ENCODE measurements around the gene SPECC1L.

The SPECC1L gene

DNA sequence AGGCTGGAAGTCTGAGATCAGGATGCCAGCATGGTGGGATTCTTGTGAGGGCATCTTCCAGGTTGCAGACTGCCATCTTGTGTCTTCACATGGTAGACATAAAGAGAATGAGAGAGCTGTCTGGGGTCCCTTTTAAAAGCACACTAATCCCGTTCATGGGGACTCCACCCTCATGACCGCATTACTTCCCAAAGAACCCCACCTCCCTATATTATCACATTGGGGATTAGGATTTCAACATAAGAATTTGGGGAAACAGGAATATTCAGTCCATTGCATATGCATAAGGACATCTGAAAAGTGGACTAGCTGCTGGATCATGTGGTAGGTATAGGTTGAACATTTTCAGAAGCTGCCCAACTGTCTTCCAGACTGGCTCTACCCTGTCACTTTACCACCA lies 123.6 kb downstream of the SPECC1L start:
- H3K4me3 ChIP-seq (ENCODE audit: low read depth, low read length): no peak overlapping the region

DNA sequence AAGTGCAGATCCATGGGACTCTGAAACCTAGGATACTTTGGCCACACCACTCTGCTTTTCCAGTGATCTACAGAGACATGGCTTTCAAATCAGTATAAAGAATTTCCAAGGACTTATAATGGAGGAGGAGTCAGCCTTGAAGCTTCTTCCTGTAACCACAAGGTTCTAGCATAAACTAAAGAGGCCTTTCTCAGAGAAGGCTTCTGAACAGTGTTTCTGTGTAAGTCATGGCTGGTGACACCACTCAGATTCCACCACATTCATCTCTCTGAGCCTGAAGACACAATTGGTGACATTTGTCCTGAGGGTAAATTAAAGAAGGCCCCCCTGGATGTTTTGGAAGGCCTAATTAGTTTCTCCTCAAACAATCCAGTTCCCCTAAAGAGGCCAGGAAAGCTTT lies 127.8 kb downstream of the SPECC1L start:
- H3K4me3 ChIP-seq (ENCODE audit: low read depth, low read length): no peak overlapping the region

DNA sequence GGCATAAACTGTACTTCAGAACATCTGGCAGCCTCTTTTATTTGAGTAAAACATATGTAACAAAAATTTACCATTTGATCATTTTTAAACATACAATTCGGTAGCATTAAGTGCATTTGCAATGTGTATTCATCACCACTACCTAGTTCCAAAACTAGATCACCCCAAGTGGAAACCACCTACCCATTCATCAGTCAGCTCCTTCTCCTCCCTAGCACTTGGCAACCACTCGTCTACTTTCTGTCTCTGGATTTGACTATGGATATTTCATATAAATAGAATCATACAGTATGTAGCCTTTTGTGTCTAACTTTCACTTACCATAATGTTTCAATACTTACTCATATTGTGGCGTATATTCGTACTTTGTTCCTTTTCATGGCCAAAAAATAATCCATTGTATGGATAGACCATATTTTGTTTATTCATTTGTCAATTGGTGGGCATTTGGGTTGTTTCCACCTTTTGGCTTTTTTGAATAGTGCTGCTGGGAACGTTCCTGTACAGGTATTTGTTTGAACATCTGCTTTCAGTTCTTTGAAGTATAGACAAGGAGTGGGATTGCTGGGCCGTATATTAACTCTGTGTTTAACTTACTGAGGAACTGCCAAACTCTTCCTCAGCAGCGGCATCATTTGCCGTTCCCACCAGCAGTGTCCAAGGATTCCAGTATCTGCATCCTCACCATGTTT lies 129.5 kb downstream of the SPECC1L start:
- H3K4me3 ChIP-seq (ENCODE audit: low read depth, low read length): no peak overlapping the region

DNA sequence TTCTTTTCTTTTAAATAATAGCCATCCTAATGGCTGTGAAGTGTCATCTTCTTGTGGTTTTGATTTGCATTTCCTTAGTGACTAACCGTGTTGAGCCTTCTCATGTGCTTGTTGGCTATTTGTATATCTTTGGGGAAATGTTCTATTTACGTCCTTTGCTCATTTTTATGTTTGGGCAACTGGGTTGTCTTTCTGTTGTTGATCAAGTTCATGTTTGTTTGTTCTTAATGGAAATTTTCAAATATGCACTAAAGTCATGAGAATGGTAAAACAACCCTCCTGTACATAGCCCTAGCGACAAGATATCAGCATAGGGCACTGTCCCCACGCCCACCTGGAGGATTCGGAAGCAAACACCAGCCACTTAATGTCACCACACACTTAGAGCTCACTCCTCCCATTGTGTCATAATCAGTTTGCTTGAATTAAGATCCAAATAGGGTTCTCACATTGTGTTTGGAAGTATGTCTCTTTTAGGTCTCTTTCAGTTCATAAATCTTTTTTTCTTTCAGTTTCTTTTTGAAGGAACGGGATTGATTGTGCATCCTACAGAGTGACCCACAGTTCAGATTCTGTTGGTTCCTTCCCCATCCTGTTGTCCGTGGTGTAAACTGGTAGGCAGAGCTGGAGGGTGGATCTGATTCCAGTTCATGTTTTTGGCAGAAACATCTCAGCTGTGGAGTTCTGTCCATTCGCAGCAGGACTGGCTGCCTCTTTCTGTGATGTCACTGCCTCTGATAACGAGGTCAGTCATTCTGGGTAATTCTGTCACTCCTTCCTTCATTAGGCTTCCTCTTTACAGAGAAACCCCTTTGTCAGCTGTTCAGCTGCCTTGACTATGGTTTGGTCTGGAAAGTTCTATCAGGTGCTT lies 130.3 kb downstream of the SPECC1L start:
- H3K4me3 ChIP-seq (ENCODE audit: low read depth, low read length): no peak overlapping the region

DNA sequence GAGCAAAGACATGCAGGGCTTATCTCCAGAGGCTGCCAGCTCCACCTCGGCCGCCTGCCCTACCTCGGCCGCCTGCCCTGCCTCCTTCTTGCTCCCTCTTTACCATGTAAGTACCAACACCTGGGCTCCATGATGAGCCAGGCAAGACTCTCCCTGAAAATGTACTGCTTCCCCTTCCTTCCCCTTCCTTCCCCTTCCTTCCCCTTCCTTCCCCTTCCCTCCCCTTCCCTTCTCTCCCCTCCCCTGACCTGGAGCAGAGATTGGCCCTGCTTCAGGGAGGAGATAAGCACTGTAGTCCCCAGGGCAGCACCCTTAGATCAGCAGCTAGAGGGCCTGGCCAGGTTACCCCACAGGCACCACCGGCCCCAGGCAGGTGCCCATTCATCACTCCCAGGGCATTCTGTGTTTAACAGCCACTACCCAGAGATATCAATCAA lies 131.3 kb downstream of the SPECC1L start:
- no peak overlapping the region for H3K4me3 ChIP-seq (ENCODE audit: low read depth, low read length)

DNA sequence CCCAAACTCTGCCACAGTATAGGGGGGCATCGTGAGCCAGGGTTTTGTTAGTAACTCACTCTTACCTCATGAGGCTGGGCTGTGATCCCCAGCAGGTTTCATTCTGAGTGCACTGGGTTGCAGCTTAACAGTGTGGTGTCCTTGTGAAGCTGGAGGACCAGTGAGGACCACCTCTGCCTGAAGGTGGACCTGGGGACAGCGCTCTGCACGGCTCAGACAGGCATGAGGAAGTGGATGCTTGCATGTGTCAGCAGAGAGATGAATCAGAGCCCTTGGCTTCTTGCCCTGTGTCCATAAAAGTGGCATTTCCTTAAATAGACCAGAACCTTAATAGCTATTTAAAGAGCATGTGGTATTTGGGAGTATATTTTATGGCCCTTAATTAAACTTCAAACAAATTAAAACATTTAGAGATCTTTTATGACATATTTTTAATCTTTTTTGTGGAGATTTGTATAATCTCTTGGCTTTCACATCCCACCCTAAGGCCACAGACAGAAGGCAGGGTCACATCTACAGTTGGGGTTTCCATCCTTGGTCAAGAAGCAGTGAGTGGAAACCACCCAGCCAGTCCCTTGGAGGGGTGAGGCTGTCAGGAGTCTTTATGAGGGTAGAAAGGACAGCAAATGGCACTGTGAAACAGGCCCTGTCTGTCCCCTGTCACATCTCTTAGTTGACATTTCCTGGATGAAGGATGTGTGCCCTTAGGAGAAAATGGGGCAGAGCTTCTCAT lies 132.0 kb downstream of the SPECC1L start:
- H3K4me3 ChIP-seq (ENCODE audit: low read depth, low read length): no peak overlapping the region

DNA sequence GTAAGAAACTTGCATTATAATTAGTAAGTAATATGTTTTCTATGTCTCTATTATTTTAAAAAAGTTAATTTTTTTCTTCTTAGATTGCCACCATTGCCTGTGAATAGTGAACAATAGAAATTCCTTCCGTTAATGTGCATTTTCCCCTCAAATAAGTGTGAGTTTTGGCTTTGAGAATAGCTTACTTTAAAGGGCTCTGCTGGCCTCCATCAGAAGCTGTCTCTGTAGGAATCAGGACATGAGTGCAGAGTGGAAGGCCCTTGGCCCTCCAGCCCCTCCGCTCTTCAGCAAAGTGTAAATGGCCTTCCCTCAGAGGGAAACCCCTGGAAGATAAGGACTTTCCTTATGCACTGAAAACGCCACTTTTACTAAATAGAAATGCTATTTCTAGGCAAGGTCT lies 132.7 kb downstream of the SPECC1L start:
- H3K4me3 ChIP-seq (ENCODE audit: low read depth, low read length): no peak overlapping the region

DNA sequence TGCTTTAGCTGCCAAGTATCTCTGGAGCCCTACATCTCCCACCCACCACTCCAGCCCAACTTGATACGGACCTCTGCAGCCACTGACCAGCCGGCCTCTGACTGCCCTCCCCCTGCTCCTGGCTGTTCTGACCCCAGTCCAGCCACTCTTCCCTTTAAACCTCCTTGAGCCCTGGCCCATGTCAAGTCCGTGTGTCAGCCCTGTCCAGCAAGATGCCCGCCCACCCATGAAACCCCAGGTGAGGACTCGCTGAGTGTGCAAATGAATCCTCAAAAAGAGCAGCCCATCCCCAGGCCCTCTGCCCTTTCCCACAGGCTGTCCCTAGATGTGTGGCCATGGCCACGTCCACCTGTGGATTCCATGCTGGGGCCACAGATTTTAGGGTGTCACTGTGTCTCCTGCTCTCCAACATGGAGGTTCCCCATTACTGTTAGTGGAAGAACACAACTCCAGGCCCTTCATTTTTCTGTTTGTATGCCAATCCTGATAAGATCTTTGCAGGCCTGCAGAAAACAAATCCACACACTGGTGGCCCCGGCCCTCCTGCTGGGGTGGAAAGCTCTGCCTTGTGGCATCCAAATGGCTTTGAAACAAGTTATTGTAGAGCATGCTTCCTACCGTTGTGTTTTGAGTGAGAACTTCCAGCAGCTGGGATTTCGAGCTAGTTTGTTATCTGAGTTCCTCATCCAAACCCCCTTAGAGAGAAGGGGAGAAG lies 134.1 kb downstream of the SPECC1L start:
- no peak overlapping the region for H3K4me3 ChIP-seq (ENCODE audit: low read depth, low read length)

DNA sequence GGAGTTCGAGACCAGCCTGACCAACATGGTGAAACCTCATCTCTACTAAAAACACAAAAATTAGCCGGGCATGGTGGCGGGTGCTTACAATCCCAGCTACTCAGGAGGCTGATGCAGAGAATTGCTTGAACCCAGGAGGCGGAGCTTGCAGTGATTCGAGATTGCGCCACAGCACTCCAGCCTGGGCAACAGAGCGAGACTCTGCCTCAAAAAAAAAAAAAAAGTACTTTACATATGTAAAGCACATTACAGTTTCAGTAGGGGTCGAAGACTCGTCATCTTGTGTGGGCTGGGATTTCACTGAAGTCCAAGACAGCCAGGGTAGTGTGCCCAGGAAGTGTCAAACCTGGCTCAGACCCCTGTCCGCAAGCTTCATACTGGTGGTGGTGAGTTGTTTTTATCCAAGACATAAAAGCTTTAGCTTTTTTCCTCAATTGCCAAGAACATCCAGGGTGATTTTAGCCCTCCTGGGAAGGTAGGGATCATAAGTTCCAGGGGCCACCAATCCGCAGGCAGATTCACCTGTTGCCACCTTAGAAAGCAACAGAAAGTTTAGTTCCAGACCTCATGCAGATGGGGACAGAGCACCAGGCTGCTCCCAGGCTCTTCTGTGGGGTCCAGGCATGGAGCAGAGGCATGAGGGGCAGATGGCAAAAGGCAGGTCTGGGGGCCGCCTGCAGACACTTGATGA lies 135.1 kb downstream of the SPECC1L start:
- H3K4me3 ChIP-seq (ENCODE audit: low read depth, low read length): no peak overlapping the region

DNA sequence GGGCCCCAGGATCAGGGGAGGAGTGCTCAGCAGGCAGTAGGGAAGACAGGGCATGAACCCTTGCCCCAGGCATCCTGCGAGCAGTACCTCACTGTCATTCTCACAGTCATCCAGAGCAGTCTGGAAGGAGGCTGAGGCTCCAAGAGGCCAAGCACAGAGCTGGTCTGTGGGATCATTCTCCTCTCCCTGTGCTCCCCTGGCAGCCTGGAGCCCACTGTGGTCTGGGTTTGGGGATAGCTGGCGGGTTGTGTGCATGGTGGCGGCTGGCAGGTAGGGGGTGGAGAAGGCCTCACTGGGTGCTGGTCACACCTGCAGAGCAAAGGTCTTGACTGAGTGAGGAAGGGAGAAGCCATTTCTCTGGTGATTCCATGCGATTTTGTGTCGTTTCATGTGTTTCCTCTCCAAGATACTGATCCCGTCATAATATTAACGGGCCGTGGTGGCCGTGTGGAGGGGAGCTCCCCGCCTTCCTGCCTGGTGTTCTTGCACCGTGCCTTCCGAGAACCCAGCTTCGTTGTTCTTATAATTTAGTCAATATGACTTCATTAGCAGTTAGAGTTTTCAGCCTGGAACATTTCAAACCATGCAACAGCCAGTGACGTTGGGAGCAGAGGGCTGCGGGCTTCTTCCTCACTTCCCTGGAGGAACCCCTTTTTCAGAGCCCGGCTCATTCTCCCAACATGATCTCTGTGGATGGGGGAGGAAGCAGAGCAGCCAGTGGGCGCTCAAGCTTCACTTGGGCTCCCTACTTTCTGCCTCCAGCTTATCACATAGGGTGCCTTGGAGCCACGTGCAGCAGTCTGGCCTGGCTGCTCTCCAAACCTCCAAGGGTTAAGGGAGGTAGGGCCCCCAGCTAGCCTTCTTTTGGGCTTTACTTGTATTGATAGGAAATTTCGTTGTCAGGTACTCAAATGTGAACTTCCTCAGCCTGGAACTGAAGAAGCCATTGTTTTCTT lies 136.0 kb downstream of the SPECC1L start:
- H3K4me3 ChIP-seq (ENCODE audit: low read depth, low read length): no peak overlapping the region

DNA sequence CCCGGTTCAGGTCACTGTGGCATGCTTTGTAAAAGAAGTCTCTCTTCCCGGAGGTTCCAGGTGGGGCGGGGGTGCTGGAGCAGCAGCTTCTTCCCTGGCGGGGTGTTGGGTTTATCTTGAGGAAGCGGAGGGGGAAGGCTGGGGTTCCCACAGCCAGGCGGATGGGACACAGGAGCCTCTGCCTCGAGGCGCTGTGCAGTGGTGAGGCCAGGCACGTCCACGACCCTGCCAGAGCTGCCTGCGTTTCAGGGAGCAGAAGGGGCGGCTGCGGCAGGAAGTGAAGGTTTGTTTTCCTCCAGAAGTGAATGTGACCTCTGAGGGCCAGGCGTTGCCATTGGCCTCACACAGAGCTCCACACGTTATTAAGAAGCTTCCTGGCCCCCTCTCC lies 136.6 kb downstream of the SPECC1L start:
- no peak overlapping the region for H3K4me3 ChIP-seq (ENCODE audit: low read depth, low read length)

DNA sequence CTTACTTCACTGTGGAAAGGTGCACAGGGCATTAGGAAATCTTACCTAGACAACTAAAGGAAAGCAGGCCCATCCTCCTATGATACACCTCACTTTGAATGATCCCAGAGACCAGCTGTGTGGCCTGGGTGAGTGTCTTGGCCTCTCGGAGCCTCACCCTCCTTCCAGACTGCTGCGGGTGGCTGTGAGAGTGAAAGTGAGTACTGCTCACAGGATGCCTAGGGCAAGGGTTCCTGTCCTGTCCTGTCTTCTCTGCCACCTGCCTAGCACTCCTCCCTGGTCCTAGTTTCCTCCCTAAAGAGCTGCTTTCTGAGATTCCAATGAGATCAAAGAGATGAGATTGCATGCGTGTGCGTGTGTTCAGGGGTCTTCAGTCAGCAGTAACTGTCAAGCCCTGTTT lies 137.3 kb downstream of the SPECC1L start:
- H3K4me3 ChIP-seq (ENCODE audit: low read depth, low read length): no peak overlapping the region

DNA sequence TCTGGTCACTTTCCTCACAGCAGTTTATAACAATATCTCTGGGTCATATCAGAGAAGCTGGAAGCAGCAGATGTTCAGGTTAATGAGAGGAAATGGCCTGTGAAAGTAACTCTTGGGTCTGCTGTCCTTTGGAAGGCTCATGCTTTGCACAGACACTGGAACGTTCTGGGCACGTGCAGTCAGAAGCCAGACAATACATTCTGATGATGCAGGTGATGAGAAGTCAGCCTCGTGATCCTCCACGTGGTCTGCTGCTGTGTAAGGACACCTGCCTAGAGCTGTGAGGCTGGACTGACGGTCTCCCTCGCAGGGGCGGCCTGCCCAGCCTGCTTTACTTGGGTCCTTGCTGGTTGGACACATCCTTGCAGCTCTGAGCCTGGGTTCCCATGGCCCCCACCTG lies 138.0 kb downstream of the SPECC1L start:
- H3K4me3 ChIP-seq (ENCODE audit: low read depth, low read length): no peak overlapping the region

DNA sequence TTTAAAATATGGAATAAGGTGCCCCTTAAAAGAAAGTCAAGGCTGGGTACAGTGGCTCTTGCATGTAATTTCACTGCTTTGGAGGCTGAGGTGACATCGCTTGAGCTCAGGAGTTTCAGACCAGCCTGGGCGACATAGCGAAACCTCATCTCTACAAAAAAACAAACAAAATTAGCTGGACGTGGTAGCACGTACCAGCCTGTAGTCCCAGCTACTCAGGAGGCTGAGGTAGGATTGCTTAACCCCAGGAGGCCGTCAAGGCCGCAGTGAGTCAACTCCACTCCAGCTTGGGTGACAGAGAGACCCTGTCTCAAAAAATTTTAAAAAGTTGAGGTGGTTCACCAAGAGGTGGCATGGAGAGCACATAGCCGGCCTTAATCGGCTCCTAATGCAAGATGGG lies 139.1 kb downstream of the SPECC1L start:
- H3K4me3 ChIP-seq (ENCODE audit: low read depth, low read length): no peak overlapping the region

DNA sequence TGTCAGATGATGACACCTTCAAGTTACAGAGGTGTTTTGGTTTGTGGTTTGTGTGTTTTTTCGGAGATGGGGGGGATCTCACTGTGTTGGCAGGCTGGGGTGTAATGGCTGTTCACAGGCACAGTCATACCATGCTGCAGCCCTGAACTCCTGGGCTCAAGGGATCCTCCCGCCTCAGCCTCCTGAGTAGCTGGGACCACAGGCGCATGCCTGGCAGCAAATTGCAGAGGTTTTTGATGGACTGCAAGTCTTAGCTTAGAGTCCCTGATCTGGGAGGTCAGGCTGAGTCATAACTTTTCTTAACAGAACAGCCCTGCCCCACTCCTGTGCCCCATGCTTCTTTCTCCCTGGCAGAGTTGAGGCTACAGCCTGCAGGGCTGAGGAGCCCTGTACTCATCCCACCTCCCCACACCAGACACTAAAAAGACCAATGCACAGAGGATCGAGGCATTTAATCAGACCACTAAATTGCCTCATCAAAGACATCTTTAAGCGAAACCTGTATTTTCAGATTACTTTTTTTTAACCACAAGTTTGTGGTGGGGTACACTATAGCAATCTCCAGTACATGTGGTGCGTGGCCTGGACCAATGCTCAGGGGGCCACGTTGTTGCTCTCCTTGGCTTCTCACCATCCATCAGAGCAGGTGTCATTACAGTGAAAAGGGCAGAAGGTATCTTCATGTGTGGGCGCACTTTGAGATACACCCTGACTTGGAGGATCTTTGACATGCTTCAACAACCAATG lies 139.7 kb downstream of the SPECC1L start:
- no peak overlapping the region for H3K4me3 ChIP-seq (ENCODE audit: low read depth, low read length)

DNA sequence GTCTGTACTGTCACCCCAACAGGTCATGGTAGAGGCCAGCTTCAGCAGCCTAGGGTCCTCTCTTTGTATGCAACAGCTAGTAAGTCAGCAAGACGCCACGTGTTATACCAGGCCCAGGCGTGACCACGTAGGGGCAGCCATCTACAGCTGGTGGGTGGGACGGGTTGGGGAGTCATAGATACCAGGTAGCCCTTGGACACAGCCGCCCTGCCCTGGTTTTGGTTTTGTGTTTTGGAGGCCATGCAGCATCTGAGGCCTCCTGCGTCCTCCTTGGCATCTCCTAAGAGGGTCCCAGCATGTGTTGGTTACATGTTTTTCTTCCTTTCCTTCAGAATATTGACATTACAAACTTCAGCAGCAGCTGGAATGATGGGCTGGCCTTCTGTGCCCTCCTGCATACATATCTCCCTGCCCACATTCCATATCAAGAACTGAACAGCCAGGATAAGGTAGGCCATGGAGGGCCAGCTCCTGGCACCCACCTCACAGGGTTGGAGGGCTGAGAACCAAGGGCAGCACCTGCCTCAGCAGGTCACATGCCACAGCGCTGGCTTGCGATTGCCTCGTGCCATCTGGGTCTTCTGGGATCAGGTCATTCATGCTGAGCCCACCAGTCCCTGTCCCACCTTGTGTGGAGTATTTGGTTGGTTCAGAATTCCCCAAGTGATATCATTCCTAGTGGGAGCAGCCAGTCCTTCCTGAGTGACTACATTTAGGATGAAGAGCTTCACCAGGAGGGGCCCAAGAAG lies 140.8 kb downstream of the SPECC1L start:
- no peak overlapping the region for H3K4me3 ChIP-seq (ENCODE audit: low read depth, low read length)

DNA sequence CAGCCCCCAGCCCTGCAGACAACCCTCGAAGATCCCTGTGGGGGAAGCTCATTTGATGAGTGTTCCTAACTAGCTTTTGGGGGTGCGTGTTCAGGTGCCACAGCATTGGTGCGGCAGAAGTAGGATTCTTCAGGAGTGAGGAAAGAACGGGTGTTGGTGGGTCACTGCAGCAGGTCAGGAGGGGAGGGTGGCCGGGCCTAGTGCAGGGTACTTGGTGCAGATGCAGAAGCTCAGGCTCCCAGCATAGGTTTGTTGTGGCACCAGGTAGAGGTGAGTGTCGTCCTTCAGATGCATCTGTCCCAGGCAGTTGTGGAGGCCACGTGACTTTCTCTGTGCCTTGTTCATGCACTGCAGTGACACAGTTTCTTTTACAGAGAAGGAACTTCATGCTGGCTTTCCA lies 141.6 kb downstream of the SPECC1L start:
- no peak overlapping the region for H3K4me3 ChIP-seq (ENCODE audit: low read depth, low read length)

DNA sequence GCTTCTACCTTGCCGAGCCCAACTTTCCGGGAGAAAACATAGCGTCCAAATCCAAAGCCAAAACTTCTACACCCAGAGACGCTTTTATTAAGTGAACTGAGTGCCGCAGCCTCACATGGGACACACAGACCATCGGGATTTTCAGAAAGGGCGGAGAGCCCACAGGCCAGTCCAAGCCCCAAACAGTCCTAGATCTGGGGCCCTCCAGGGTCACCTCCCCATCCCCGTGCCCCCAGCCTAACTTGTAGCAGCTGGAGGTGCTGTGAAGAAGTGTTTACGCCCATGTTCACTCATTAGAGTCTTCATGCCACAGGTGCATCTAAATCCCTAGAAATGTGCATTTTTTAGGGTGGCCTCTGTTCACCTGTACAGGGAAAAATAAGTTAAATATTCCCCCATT lies 142.6 kb downstream of the SPECC1L start:
- H3K4me3 ChIP-seq (ENCODE audit: low read depth, low read length): no peak overlapping the region
